ENCODE data around the gene REG1A.

Gene REG1A, protein sequence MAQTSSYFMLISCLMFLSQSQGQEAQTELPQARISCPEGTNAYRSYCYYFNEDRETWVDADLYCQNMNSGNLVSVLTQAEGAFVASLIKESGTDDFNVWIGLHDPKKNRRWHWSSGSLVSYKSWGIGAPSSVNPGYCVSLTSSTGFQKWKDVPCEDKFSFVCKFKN

DNA sequence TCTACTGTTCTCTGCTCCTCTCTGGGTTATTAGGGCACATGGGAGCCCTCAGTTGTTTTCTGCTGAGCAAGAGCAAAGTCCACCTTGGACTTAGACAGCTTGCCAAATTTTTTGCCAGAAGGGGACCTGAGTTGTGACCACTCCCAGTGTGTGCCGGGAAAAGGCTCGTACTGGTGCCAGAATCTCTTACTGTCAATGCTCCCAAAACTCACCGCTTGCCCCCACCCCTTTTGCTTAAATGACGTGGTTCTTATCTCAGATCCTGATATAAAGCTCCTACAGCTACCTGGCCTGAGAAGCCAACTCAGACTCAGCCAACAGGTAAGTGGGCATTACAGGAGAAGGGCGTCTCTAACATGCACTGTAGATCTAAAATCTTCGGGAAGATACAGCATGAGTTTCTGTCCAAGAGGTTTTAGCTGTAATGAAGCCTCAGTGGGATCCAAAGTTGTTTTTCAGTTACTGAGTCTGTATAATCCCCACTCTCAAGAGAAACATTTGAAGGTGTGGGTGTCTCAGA is at the start of gene REG1A:
Gene REG1A, plus strand, starts transcription at position 295 of the 520 bp plus-strand sequence. CDS start 374 bp downstream, outside the sequence.
- no peak for DNase-seq (ENCODE audit: low spot score)

DNA sequence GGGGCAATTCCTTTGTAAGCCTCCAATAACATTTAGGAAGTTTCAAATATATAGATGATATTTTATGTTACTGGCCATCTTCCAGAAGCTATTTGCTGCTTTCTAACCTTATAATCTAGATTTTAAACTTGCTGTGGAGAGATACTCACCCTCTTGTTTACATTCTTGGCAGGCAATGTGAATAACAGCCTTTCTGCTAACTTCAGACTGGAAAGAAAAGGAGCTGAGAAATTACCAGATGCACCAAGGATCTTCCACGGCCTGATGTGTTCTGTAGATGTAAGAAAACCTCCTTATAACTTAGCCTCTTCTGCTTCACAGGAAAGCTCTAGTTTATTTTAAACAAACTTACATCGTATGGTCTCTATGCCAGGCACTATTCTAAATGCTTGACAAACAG is 49.2 kb upstream of the REG1A start:
- DNase-seq (ENCODE audit: low spot score): no peak

DNA sequence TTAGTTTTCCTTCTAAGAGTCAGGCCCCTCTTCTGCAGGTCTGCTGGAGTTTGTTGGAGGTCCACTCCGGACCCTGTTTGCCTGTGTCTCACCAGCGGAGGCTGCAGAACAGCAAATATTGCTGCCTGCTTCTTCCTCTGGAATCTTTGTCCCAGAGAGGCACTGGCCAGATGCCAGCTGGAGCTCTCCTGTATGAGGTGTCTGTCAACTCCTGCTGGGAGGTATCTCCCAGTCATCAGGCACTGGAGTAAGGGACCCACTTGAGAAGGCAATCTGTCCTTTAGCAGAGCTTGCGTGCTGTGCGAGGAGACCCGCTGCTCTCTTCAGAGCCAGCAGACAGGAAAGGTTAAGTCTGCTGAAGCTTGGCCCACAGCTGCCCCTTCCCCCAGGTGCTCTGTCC is 37.3 kb upstream of the REG1A start:
- no peak for DNase-seq (ENCODE audit: low spot score)

DNA sequence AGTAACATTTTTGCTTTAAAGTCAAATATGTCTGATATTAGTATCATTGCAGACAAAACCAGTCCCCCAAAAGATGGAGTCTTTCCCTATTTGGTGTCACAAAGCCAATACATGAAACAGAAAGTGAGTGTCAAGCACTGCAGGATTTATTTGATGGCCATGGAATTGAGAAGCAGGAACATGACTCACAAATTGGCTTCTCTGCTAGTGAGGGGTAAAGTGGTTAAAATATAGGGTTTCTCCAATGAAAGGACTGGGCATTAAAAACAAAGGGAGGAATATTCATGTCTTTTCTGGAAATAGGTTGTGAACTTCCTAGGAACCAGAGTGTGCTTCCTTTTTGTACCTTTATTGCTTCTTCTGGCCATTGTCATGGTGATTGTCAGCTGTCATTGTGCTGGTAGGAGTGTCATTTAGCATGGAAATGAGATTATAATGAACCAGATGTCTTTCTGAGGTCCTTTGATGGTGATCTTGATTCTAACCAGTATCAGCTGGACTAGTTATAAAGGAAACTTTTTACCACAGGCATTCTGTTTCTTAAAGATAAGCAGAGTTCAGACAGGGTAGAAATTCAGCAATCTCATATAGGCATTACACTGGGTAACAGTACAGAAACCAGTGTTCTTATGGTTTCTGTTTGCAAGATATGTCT is 36.6 kb upstream of the REG1A start:
- DNase-seq (ENCODE audit: low spot score): no peak

DNA sequence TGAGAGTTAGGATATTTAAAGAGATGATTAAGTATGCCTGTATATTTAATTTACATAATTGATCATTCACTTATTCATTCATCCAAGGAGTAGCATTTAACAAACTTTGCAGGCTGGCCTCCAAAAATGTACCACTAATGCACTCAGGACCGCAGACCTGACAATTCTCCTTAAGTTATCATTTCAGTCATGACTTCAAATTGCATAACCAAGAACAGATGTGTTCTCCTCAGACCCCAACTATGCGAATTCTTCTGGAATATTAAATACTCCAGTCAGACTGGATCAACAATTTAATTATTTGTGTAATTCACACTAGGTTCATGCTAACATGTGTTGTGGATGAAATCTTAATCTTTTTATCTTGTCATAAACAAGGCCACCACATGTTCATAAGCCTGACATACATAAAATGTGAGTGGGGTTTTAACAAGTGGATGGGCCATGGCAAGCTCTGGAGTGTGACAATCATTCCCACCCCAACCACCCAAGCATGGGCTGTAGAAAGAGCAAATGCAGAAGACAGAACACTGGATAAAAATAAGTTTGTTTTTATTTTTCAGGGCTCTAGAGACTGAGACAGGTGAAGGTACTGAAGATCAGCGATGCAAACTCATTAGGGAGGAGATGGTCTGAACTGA is 35.7 kb upstream of the REG1A start:
- DNase-seq (ENCODE audit: low spot score): no peak

DNA sequence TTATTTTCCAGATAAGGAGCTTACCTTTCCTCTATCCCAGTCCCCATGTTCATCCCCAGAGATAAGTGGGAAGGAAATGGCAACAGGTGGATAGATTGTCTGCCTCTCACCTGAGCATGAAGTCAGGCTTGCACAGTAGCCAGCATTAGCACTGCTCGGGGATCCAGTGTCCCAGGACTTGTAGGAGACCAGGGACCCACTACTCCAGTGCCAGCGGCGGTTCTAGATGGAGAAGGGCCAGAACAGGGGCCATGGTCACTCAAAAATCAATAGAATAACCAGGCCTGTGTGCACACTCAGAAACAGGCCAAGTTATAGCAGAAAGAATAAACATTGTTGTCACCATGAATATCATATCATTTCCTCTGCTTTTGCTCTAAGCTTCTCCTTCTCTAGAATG is 34.9 kb upstream of the REG1A start:
- DNase-seq (ENCODE audit: low spot score): no peak

DNA sequence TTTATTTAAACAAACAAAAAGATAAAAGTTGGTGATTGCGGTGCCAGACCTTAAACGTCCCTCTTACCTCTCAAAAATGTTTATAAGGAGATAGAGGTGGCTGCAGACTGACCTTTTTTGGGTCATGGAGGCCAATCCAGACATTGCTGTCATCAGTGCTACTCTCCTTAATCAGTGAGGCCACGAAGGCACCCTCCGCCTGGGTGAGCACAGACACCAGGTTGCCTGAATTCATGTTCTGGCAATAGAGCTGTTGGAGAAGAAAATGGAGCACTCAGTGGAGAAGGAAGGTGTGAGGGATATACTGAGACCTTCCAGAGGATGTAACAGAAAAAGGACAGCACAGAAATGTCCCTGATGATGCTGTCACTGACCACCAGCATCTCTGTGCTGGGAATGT is 34.0 kb upstream of the REG1A start:
- no peak for DNase-seq (ENCODE audit: low spot score)

DNA sequence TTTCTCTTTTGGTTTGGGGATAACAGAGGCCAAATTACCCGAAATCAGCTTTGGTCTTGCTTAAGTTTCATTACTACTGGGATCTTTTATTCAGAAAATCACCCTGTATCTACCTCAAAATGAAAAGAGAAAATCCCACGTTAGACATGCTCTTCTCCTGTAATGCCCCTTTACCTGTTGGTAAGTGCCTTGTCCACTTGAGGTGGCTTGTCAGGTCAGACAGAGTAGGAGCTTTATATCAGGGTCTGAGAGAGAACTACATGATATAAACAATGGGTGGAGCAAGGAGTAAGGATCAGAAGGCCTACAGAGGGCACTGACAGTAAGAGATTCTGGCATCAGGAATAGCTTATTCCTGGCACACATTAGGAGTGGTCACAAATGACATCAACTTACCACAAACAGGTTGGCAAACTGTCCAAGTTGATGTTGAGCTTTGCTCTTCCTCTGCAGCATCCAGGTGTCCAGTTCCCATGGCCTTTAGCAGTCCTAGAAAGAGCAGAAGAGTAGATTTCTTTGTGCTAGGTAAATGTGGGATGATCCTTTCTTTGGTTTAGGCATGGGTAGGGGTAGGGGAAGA is 32.4 kb upstream of the REG1A start, which contains the start of gene REG1B:
Gene REG1B, minus strand, starts transcription at position 209 of the 580 bp plus-strand sequence. CDS start 381 bp downstream, outside the sequence.
- DNase-seq (ENCODE audit: low spot score): no peak

DNA sequence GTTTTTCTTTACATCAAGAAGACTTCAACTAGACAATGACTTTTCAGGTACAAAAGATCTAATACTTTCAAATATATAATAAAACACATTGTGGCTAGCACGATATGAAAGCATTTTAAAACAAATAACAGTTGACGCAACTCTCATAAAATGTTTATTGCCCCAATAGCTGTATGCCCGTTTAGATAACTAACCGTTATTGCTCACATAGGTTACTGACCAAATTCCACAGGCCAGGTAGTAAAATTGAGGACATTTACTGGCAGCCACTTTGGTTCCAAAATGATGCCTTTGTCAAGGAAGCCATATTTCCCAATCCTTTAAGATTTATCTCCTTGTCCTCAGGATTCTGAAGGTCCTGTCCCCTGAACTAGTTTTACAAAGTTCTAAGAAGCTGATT is 29.6 kb upstream of the REG1A start:
- DNase-seq (ENCODE audit: low spot score): no peak

DNA sequence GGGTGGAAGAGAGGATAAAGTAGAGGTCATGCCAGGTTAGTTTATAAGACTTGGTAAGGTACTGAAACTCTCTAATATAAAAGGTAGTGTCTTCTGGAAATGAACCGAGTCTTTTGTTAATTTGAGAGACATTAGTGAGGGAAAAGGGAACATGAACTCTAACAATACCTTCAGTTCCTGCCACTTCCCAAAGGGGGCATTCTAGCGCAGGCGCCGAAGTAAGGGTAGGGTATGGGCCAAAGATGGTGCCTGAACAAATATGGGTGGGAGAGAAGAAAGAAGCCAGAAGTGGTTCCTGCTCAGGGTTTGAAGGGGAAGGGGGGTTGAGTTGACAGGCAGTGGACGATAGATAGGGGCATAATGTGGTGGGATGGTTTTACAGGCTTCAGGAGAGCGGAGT is 22.4 kb upstream of the REG1A start:
- DNase-seq (ENCODE audit: low spot score): no peak

DNA sequence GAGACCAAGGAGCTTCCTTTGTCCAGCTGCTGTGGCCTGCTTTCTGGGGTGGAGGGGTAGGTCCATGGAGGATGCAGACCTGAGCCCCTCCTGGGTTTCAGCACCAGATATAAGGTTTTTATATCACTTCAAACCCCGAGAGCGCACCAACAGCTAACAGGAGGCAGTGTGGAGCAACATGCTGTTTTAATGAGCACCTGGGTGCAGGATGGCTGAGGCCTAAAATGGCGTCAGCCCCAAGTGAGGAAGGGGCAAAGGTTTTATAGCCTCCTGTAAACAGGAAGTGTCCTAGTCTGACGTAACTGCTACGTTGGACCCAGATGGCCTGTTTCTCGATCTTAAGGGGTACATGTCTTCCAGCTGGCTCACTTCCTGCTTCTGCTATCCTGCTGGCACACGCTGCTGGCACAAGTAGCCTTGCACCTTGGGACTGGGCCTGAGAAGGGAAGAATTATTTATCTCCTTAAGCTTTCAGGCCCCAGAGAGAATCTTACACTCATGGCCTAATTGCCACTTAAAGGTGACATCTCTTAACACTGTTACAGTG is 21.1 kb upstream of the REG1A start:
- DNase-seq (ENCODE audit: low spot score): no peak

DNA sequence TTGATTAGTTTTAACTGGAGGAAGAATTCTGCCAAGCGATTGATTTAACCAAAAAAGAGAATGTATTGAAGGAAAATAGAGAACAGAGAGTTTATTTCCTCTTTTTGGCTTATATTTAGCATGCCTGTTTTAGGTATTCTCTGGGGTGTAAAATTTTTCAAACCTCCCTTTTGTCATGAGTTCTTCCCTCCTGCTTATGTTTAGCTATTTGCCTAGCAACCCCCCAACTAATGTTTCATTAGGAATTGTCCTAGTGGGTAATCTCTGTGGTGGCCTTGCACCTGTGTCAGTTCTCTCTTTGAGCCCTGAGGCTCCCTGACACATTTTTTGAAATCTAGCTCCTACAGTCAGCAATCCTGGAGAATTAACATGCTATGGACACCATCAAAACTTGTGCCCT is 20.0 kb upstream of the REG1A start:
- no peak for DNase-seq (ENCODE audit: low spot score)

DNA sequence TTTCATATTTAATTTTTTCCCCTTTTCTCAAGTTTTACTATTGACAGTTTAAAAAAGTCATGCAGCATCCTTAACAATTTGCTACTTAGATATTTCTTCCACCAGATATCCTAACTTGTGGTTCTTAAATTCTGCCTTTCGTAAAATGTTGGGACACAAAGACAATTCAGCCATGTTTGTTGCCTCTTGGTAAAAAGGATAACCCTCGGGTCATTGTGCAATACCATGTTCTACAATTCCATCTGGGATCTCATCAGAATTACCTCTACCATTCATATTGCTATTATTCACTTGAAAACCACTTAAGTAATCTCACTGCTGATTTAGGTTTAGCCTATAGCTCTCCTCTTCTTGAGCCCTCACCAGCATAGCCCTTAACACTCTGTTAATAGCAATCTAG is 19.3 kb upstream of the REG1A start:
- no peak for DNase-seq (ENCODE audit: low spot score)

DNA sequence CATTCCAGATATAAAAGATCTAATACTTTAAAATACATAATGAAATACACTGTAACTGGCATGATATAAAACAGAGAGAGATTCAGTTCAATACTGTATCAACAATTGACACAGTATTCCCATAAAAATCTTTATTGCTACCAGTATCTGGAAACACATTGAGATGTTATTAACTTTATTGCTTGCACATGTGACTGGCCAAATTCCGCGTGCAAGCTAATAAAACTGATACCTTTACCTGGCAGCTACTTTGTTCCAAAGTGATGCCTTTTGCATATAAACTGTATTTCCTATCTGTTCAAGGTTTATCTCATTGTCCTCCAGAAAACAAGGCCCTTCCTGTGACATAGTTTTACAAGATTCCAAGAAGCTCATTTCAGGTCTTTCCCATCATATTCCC is 17.1 kb upstream of the REG1A start:
- DNase-seq (ENCODE audit: low spot score): no peak

DNA sequence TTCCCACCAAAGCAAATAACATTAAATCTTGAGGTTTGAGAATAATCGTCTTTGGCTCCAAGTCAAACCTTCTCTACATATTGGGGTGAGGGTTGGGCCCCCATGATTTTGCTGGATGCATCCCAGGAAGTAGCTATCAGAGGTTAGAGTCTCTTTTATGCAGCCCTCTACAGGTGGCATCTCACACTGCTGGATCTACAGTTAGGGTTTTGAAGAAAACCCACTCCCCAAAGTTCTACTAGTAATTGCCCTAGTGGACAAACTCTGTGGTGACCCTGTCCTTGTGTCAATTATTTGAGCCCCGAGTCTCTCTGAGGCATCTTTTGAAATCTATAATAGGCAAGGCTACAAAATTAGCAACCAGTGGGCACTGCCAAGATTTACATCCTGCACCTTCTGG is 15.0 kb upstream of the REG1A start:
- no peak for DNase-seq (ENCODE audit: low spot score)

DNA sequence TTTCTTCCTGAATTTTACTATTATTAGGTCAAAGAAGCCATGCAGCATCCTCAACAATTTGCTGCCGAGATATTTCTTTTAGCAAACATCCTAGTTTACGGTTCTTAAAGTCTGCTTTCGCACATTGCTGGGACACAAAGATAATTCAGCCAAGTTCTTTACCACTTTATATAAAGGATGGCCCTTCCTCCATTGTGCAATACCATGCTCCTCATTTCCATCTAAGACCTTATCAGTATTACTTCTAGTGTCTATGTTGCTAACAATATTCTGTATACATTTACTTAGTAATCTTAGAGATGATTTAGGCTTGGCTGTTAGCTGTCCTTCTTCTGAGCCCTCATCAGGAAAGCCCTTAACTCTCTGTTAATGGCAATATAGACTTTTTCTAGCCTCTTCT is 8.0 kb upstream of the REG1A start:
- DNase-seq (ENCODE audit: low spot score): no peak

DNA sequence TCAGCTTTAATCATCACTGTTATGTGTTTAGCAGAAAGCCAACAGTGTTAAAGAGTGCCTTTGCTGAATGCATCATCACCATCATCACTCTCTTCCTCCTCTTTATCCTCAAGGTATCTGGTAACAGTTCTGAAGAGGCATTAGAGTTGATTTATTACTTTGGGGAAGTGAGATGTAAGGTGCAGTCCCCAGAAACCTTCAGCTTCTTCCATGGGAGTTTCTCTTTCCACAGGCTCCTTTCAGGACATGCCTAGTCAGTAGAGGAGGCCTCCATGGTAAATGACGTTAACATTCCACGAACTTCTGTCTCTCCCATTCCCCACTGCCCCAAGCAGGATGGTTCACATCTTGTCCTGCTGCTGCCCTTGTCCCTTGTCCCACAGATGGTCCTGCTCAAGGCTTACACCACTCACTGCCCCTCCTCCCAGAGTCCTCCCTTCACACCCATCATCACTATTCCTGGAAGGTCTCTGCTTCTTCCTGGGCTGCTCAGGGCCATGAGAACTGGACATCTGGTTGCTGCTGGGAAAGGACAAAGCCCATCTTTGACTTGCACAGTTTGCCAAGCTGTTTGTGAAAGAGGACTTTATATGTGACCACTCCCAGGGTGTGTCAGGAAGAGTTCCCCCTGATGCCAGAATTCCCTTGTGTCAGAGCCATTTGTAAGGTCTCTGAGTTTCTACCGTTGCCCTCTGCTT is 5.3 kb upstream of the REG1A start:
- DNase-seq (ENCODE audit: low spot score): no peak

DNA sequence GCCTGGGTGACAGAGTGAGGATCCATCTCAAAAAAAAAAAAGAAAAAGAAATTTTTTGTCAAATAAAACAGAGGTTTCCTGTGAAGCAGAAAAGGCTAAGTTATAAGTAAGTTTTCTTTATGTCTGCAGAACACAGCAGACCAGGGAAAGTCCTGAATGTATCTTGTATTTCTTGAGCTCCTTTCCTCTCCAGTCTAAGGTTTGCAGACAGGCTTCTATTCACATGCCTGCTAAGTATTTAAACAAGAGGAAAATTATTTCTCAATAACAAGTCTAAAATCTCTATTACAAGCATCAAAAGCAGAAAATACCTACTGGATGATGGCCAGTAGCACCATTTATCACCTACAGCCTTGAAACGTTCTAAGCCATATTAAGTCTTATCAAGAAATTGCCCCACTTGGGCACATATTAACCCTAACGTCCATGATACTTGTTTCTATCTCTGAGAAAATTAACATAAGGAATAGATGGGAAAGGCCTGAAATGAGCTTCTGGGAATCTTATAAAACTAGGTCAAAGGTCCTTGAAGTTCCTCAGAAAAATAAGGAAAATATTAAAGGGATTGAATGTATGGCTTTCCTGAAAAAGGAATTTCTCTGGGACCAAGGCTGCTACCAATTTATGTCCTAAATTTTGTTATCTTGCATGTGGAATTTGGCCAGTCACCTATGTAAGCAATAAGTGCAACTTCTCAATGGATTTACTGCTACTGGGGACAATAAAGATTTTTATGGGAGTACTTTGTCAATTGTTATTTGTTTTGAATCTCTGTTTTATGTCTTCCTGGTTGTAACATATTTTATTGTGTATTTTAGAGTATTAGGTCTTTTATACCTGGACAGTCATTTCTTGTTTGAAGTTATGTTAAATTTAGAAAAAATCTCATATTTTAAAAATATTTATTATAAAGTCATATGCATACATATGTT is 3.0 kb upstream of the REG1A start:
- DNase-seq (ENCODE audit: low spot score): no peak

DNA sequence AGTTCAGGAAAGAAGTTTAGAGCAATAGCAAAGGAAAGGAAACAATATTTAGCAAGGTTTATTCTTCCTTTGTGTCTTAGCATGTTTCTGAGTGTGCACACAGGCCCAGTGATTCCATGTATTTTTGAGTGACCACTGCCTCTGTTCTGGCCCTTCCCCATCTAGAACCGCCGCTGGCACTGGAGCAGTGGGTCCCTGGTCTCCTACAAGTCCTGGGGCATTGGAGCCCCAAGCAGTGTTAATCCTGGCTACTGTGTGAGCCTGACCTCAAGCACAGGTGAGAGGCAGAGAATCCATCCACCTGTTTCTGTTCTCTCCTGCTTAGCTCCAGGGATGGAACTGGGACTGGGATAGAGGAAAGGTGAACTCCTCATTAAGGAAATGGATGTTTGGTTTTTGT is 2.4 kb downstream of the REG1A start:
- DNase-seq (ENCODE audit: low spot score): no peak

DNA sequence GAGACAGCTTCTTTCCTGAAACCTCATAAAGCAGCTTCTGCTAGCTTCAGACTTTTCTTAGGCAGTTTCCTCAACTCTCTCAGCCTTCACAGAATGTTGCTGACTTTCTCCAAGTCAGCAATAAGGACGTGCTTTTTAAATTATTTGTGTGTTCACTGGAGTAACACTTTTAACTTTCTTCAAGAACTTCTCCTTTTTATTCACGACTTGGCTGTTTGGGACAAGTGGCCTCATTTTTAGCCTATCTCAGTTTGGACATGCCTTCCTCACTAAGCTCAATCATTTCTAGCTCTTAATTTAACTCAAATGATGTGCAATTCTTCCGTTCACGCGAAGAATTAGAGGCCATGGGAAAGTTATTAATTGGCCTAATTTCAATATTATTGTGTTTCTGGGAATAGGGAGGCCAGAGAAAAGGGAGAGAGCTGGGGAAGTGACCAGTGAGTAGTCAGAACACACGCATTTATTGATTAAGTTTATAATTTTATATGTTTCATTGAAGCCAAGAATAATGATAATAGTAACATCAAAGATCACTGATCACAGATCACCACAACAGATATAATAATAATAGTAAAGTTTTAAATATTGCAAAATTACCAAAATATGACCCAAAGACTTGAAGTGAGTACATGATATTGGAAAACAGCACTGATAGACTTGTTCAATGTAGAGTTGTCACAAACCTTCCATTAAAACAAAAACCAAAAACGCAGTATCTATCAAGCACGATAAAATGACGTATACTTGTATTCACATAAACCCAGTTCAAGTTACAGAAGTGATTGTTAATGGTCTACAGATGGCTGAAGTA is 4.8 kb downstream of the REG1A start:
- DNase-seq (ENCODE audit: low spot score): no peak
